GM21529 (cell line): ENCODE measurements around the gene RILP.

Experiments
- ATAC-seq: cut with Tn5 transposase; IDR thresholded peaks from one replicate; pipeline ENCODE4 v1.9.1; 2021; ENCODE audit not compliant: unreplicated experiment

The RILP gene

DNA sequence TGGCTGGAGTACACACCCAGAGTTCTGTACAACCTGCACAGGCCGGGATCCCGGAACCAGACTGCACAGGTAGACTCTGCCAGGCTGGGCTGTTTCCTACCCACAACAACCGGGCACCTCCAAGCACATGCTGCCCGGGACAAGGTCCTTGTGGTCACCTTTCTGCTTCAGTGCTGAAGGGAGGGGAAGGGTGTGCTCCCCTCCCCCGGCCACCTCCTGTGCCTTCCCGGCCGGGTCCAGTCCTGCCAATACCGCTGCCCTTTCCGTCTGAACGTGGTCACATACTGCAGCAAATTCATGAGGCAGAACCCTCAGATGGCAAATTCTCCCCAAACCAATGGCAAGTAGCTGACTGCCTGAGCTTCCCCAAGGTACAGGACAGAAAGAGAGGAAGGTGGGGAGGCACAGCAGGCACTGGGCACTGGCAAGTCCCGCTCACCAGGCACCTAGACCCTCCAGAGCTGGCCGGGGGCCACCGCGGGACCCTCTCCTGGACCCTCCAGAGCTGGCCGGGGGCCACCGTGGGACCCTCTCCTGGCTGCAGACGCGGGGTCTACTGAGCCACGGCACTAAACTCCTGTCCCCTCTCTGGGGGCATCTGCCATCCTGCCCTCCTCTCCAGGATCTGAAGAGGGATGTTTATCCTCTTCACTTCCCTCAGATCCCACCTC is 43.9 kb downstream of the RILP start:
- ATAC-seq: no peak

DNA sequence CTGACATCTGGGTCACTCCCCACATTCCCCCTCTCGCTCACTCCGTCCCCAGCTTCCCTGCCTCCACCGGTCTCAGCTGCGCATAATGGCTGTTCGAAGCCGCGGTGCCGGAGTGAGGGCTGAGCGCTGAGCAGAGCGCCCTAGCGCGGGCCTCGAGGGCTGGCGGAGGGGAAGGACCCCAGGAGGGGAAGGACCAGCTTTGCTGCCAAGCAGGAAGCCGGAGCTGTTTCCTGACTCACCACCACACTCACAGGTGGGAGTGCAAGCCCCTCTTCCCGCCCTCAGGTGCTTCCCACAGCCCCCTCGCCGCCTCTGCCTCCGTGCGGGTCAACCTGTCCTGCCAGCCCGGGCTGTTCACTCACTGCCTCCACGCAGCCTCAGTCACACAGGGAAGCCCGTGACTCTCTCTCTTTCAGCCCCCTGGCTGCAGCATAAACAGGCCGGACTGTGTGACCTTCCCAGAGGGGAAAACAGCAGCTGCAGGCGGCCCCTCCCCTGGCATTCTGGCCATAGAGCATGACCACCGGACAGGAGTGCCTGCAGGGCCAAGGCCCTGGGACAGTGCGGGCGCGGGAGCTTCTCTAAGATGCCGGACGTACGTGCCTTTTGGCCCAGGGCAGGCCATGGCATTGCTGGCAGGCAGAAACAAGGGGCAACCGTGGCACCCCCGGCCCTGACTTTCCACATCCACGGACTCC is 44.7 kb downstream of the RILP start:
- no peak for ATAC-seq

- no peak for ATAC-seq
These were observed 48.1 kb downstream of the RILP start for GRCh38 chr17:1601571-1601970.

DNA sequence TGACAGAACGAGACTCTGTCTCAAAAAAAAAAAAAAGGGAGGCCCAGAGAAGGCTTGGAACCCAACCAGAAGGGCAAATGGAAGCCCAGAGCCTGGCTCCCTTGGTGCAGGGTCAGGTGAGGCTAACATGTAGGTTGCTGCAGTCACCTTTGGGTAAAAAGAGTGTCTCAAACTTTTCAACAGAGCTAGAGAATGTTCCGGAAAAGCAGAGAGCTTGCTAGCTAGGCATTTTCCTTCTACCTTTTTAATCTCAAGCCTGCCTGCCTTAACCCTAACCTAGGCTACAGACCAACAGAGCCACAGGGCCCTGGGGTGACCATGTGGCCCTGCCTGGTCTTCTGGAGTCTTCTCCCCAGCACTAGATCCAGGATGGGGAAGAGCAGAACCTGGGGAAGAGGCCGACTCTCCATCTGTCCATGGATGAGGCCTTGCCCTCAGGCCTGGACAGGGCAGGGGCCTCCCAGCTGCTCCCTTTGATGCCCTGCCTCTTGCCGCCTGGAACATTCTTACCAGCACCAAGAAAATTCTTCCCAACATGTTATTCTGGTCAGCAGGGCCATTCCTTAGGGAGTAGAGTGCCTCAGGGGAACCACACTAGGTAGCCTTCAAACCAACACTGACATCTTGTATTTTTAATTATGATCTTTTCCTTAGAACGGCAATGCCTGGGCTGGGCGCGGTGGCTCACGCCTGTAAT is 51.1 kb downstream of the RILP start:
- no peak for ATAC-seq

GRCh38 chr17:1597861-1598342 is 51.8 kb downstream of the RILP start:
- ATAC-seq: no peak
